Panc1 (cell line): Measurements from ENCODE around the gene GPR42. TPM values are rescaled to one million over a fixed set of nuclear protein-coding genes. Genes with fewer than 3 reads are reported as not detected.

Source experiments
- ATAC-seq: fragments of 200-7000 bp; cut with Tn5 transposase; 2 replicates; pipeline ENCODE4 v1.9.1; 2020; ENCODE audit warnings: mild to moderate bottlenecking, moderate library complexity
- BruUV-seq: library from RNA; stranded (reverse); fragments of 400-500 nt; replicated peaks from 2 replicates; lab custom pipeline; 2021; lab: Mats Ljungman, UMichigan
- CTCF ChIA-PET: fragments of 300-600 bp; sonication (Branson Sonifier 250); formaldehyde crosslinking; loops from one replicate; lab custom pipeline; 2022; ENCODE audit warnings: antibody characterized with exemption; lab: Charles Lee
- POLR2A ChIA-PET: fragments of 300-600 bp; sonication (Branson Sonifier 250); formaldehyde crosslinking; loops from one replicate; lab custom pipeline; 2022; ENCODE audit warnings: antibody characterized with exemption; lab: Charles Lee
- DNase-seq: peaks from one replicate; pipeline ENCODE4 v3.0.0-alpha.2; 2010; ENCODE audit warnings: low read depth, low spot score
- H3K27ac ChIP-seq: 2 replicates; pipeline ENCODE4 v1.5.1; 2011; ENCODE audit warnings: mild to moderate bottlenecking, low read length, inconsistent platforms
- H3K27me3 ChIP-seq: fragments of 200-500 bp; sonication (Bioruptor generic); 2 replicates; pipeline ENCODE4 v1.6.0; 2014; ENCODE audit warnings: low read length, inconsistent platforms; ENCODE audit not compliant: control insufficient read depth, insufficient read depth
- H3K36me3 ChIP-seq: fragments of 200-500 bp; sonication (Bioruptor generic); 2 replicates; pipeline ENCODE4 v1.5.1; 2014; ENCODE audit warnings: inconsistent platforms, mild to moderate bottlenecking, low read length, moderate library complexity; ENCODE audit not compliant: control insufficient read depth, insufficient read depth
- H3K4me1 ChIP-seq: 2 replicates; pipeline ENCODE4 v1.5.1; 2011; ENCODE audit warnings: inconsistent platforms, mild to moderate bottlenecking, low read length, moderate library complexity; ENCODE audit not compliant: control insufficient read depth, insufficient read depth
- H3K4me3 ChIP-seq, 2 experiments: 2 replicates each; pipeline ENCODE4 v1.5.1; 2011 to 2012; ENCODE audit warnings: low read depth in 2 of 2, low read length in 2 of 2, mild to moderate bottlenecking in 2 of 2, inconsistent platforms in 1 of 2, moderate library complexity in 1 of 2
- H3K9me3 ChIP-seq: fragments of 200-500 bp; sonication (Bioruptor generic); 2 replicates; pipeline ENCODE4 v1.5.1; 2014; ENCODE audit warnings: low read depth, mild to moderate bottlenecking, inconsistent platforms, low read length, moderate library complexity; ENCODE audit not compliant: control insufficient read depth, insufficient read depth
- CTCF ChIP-seq: fragments of 450-650 bp; IDR thresholded peaks from 2 replicates; pipeline ENCODE4 v1.5.1; 2017; ENCODE audit warnings: mild to moderate bottlenecking
- POLR2AphosphoS5 ChIP-seq: IDR thresholded peaks from 2 replicates; pipeline ENCODE4 v1.6.1; 2012; ENCODE audit warnings: mild to moderate bottlenecking, low read depth, low read length, moderate library complexity
- SIN3A ChIP-seq: IDR thresholded peaks from 2 replicates; pipeline ENCODE4 v1.6.1; 2012; ENCODE audit warnings: low read depth, mild to moderate bottlenecking, low read length, moderate library complexity, borderline replicate concordance; ENCODE audit not compliant: insufficient read depth
- TCF7L2 ChIP-seq: IDR thresholded peaks from 2 replicates; pipeline ENCODE4 v1.6.1; 2011; ENCODE audit warnings: mild to moderate bottlenecking, low read depth, low read length, inconsistent platforms
- in situ Hi-C: cut with HindIII; loops from 2 replicates; pipeline ENCODE4 v1.10.0; 2016; ENCODE audit warnings: low sequenced_read_pairs, low pct_unique_long_range_greater_than_20kb
- intact Hi-C: fragments of 100-400 bp; cut with micrococcal nuclease; formaldehyde crosslinking; loops from one replicate; pipeline ENCODE4 v1.10.0; 2022; ENCODE audit not compliant: unreplicated experiment
- total RNA-seq: library from RNA; stranded (reverse); gene quantifications from one replicate; pipeline ENCODE4 v1.2.1, GENCODE V29; 2021; ENCODE audit not compliant: unreplicated experiment
- TF ChIP-seq, protein P1 (sequence below), 2 experiments: IDR thresholded peaks; 2 replicates each; pipeline ENCODE4 v1.6.1; 2011 to 2012; ENCODE audit warnings: low read depth in 2 of 2, control low read depth in 1 of 2, low read length in 1 of 2, mild to moderate bottlenecking in 1 of 2, moderate library complexity in 1 of 2; ENCODE audit not compliant: insufficient read depth in 1 of 2

The GPR42 gene
- total RNA-seq, 1 experiment from 2014 or later, result not detected

GRCh38 chr19:35337984-35338296 lies 32.9 kb upstream of the GPR42 start:
- H3K4me1 ChIP-seq, result no peaks in the 10 kb centered on the region
- H3K9me3 ChIP-seq, result no peaks in the 10 kb centered on the region
- DNase-seq (no peak), ATAC-seq (no peak)
- ChIA-PET POLR2A (no interaction called here), CTCF (no interaction called here)
- H3K27me3 ChIP-seq, result no peaks in the 10 kb centered on the region
- no peak for TF ChIP-seq POLR2AphosphoS5
- no peak for TF ChIP-seq SIN3A
- TF ChIP-seq TCF7L2, result no peak
- TF ChIP-seq, protein P1, sequence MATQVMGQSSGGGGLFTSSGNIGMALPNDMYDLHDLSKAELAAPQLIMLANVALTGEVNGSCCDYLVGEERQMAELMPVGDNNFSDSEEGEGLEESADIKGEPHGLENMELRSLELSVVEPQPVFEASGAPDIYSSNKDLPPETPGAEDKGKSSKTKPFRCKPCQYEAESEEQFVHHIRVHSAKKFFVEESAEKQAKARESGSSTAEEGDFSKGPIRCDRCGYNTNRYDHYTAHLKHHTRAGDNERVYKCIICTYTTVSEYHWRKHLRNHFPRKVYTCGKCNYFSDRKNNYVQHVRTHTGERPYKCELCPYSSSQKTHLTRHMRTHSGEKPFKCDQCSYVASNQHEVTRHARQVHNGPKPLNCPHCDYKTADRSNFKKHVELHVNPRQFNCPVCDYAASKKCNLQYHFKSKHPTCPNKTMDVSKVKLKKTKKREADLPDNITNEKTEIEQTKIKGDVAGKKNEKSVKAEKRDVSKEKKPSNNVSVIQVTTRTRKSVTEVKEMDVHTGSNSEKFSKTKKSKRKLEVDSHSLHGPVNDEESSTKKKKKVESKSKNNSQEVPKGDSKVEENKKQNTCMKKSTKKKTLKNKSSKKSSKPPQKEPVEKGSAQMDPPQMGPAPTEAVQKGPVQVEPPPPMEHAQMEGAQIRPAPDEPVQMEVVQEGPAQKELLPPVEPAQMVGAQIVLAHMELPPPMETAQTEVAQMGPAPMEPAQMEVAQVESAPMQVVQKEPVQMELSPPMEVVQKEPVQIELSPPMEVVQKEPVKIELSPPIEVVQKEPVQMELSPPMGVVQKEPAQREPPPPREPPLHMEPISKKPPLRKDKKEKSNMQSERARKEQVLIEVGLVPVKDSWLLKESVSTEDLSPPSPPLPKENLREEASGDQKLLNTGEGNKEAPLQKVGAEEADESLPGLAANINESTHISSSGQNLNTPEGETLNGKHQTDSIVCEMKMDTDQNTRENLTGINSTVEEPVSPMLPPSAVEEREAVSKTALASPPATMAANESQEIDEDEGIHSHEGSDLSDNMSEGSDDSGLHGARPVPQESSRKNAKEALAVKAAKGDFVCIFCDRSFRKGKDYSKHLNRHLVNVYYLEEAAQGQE (IDR thresholded peaks at IDR 0.05; ENCODE audit: insufficient read depth in 1 of 2, low read depth in 2 of 2, low read length in 1 of 2), result no peak
- TF ChIP-seq CTCF, result no peak
- no peak overlapping the region for H3K4me3 ChIP-seq
- intact Hi-C loops, result no loop called here
- BruUV-seq, result no TSS peak
- in situ Hi-C loops, result no loop called here
- H3K27ac ChIP-seq, result no peak overlapping the region
- no peaks in the 10 kb centered on the region for H3K36me3 ChIP-seq

GRCh38 chr19:35340431-35340830 lies 30.4 kb upstream of the GPR42 start:
- TF ChIP-seq CTCF (no peak), TCF7L2 (no peak), POLR2AphosphoS5 (no peak), SIN3A (no peak)
- TF ChIP-seq, protein P1 (IDR thresholded peaks at IDR 0.05; ENCODE audit: insufficient read depth in 1 of 2, low read depth in 2 of 2, low read length in 1 of 2), result no peak
- BruUV-seq, result no TSS peak
- H3K36me3 ChIP-seq, result no peaks in the 10 kb centered on the region
- in situ Hi-C loops (no loop called here), intact Hi-C loops (no loop called here)
- no peaks in the 10 kb centered on the region for H3K9me3 ChIP-seq
- no peak for DNase-seq
- ChIA-PET CTCF (no interaction called here), POLR2A (no interaction called here)
- no peaks in the 10 kb centered on the region for H3K27me3 ChIP-seq
- ATAC-seq, result no peak
- H3K4me1 ChIP-seq, result no peaks in the 10 kb centered on the region
- no peak overlapping the region for H3K27ac ChIP-seq
- no peak overlapping the region for H3K4me3 ChIP-seq
